PC-3 (cell line): ENCODE data around the gene LBHD1.

Source experiments
- CTCF ChIP-seq: fragments of 300-600 bp; sonication (generic); conservative IDR thresholded peaks from 2 replicates; pipeline ENCODE4 v1.5.1; 2017; ENCODE audit warnings: antibody characterized with exemption, low read depth, mild to moderate bottlenecking, low read length
- EZH2 ChIP-seq: fragments of 300-600 bp; sonication (generic); IDR thresholded peaks from one replicate; pipeline ENCODE4 v1.6.1; 2017; ENCODE audit warnings: antibody characterized with exemption, mild to moderate bottlenecking, low read length; ENCODE audit not compliant: unreplicated experiment
- EZH2phosphoT487 ChIP-seq: fragments of 300-600 bp; sonication (generic); IDR thresholded peaks from 2 replicates; pipeline ENCODE4 v1.6.1; 2018; ENCODE audit warnings: mild to moderate bottlenecking, antibody characterized with exemption, low read length, borderline replicate concordance

DNA sequence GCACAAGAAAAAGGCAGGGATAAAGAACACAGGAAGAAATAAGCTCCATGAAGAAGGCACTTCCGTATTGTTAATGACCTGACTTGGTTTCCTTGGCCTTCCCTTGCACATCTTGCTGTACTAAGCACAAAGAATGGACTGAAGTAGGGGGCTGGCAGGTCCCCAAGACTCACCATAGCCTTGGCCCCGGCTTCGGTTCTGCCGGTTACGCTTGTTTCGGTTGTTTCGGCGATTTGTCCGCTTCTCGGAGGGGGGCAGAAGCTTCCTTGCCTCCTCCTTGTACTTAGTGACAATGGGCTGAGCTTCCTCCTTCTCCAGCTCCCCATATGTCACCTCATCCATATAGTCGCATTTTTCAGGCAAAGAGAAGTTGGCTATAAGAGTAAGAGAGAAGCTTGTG is 44.7 kb upstream of the LBHD1 start:
- TF ChIP-seq CTCF = no peak
- no peak for TF ChIP-seq EZH2phosphoT487
- no peak for TF ChIP-seq EZH2
